ELF-1 (cell line): Measurements from ENCODE around the gene NR1H3.
A peak's percentile ranks its signal among the peaks of the same experiment; 100 is the strongest.

ENCODE experiments used
- DNase-seq: peaks from one replicate; pipeline ENCODE4 v3.0.0-alpha.2; 2016; ENCODE audit warnings: low read depth, low spot score

NR1H3 gene

GRCh38 chr11:47244448-47245350, 13.1 kb upstream of the NR1H3 start:
- DNase-seq: no peak

GRCh38 chr11:47245611-47246357, 12.0 kb upstream of the NR1H3 start:
- DNase-seq: no peak

- DNase-seq: no peak
Measured at GRCh38 chr11:47247502-47247901, 10.3 kb upstream of the NR1H3 start.

- no peak for DNase-seq
Measured at GRCh38 chr11:47248304-47248663, 9.5 kb upstream of the NR1H3 start.

GRCh38 chr11:47248664-47249377, 9.0 kb upstream of the NR1H3 start, which contains the start of gene ACP2:
Gene ACP2 (minus strand): TSS chr11:47248814. CDS start chr11:47248789, 25 bp downstream.
- DNase-seq: peak; percentile 95

GRCh38 chr11:47249378-47249715, 8.4 kb upstream of the NR1H3 start:
- no peak for DNase-seq

GRCh38 chr11:47251751-47252150, 6.0 kb upstream of the NR1H3 start:
- DNase-seq: no peak

- no peak for DNase-seq
Measured at GRCh38 chr11:47253660-47254059, 4.1 kb upstream of the NR1H3 start.

- DNase-seq: no peak
Measured at GRCh38 chr11:47254386-47254785, 3.4 kb upstream of the NR1H3 start.

GRCh38 chr11:47256374-47256773, 1.4 kb upstream of the NR1H3 start:
- no peak for DNase-seq

GRCh38 chr11:47257177-47257516, 649 bp upstream of the NR1H3 start:
- no peak for DNase-seq

- no peak for DNase-seq
Measured at GRCh38 chr11:47258317-47258902, 614 bp downstream of the NR1H3 start.

GRCh38 chr11:47259232-47259977, 1.6 kb downstream of the NR1H3 start:
- DNase-seq: peak; percentile 81

- no peak for DNase-seq
Measured at GRCh38 chr11:47260366-47260765, 2.6 kb downstream of the NR1H3 start.

- DNase-seq: no peak
Measured at GRCh38 chr11:47261291-47261800, 3.5 kb downstream of the NR1H3 start.

GRCh38 chr11:47264119-47264518, 6.3 kb downstream of the NR1H3 start:
- no peak for DNase-seq

- DNase-seq: no peak
Measured at GRCh38 chr11:47264521-47264920, 6.7 kb downstream of the NR1H3 start.

- no peak for DNase-seq
Measured at GRCh38 chr11:47267876-47268275, 10.1 kb downstream of the NR1H3 start.

- no peak for DNase-seq
Measured at GRCh38 chr11:47268448-47269001, 10.7 kb downstream of the NR1H3 start.

GRCh38 chr11:47269002-47269828, 11.4 kb downstream of the NR1H3 start:
- DNase-seq: peak; percentile 83
